MM.1S (cell line): Measurements from ENCODE around the gene CLMP.

Experiments used
- DNase-seq: peaks from one replicate; pipeline ENCODE4 v3.0.0-alpha.2; 2015
- H2AFZ ChIP-seq: fragments of 300-600 bp; sonication (generic); 2 replicates; pipeline ENCODE4 v1.6.0; 2016; ENCODE audit warnings: antibody characterized with exemption, low read length
- H3F3A ChIP-seq: fragments of 300-600 bp; sonication (generic); 2 replicates; pipeline ENCODE4 v1.6.1; 2016; ENCODE audit warnings: mild to moderate bottlenecking, antibody characterized with exemption, low read length, moderate library complexity, mixed read lengths; ENCODE audit not compliant: insufficient read depth
- H3K27ac ChIP-seq: fragments of 300-600 bp; sonication (generic); 2 replicates; pipeline ENCODE4 v1.5.1; 2016; ENCODE audit warnings: mild to moderate bottlenecking, low read length
- H3K27me3 ChIP-seq: fragments of 300-600 bp; sonication (generic); replicated peaks from 2 replicates; pipeline ENCODE4 v1.6.0; 2016; ENCODE audit warnings: low read length; ENCODE audit not compliant: insufficient read depth
- H3K36me3 ChIP-seq: fragments of 300-600 bp; sonication (generic); replicated peaks from 2 replicates; pipeline ENCODE4 v1.6.1; 2016; ENCODE audit warnings: mild to moderate bottlenecking, low read length, mixed read lengths; ENCODE audit not compliant: insufficient read depth
- H3K4me1 ChIP-seq: fragments of 300-600 bp; sonication (generic); 2 replicates; pipeline ENCODE4 v1.6.1; 2016; ENCODE audit warnings: low read length, mixed read lengths
- H3K4me2 ChIP-seq: fragments of 300-600 bp; sonication (generic); 2 replicates; pipeline ENCODE4 v1.6.0; 2016; ENCODE audit warnings: low read depth, low read length
- H3K4me3 ChIP-seq: fragments of 300-600 bp; sonication (generic); 2 replicates; pipeline ENCODE4 v1.5.1; 2016; ENCODE audit warnings: low read length, mixed read lengths
- H3K79me2 ChIP-seq: fragments of 300-600 bp; sonication (generic); 2 replicates; pipeline ENCODE4 v1.6.1; 2016; ENCODE audit warnings: mixed run types, low read length, mixed read lengths
- H3K9ac ChIP-seq: fragments of 300-600 bp; sonication (generic); 2 replicates; pipeline ENCODE4 v1.6.1; 2016; ENCODE audit warnings: low read length, mixed read lengths
- H3K9me2 ChIP-seq: fragments of 300-600 bp; sonication (generic); replicated peaks from 2 replicates; pipeline ENCODE4 v1.6.1; 2016; ENCODE audit warnings: mild to moderate bottlenecking, low read length, mixed read lengths; ENCODE audit not compliant: insufficient read depth
- H3K9me3 ChIP-seq: fragments of 300-600 bp; sonication (generic); replicated peaks from 2 replicates; pipeline ENCODE4 v1.6.1; 2016; ENCODE audit warnings: mild to moderate bottlenecking, low read length, mixed read lengths; ENCODE audit not compliant: insufficient read depth
- H4K20me1 ChIP-seq: fragments of 300-600 bp; sonication (generic); 2 replicates; pipeline ENCODE4 v1.6.1; 2016; ENCODE audit warnings: mild to moderate bottlenecking, low read length, moderate library complexity, mixed read lengths; ENCODE audit not compliant: insufficient read depth
- CTCF ChIP-seq: fragments of 300-600 bp; sonication (generic); IDR thresholded peaks from 2 replicates; pipeline ENCODE4 v1.5.1; 2016; ENCODE audit warnings: antibody characterized with exemption, low read length, mixed read lengths
- EZH2 ChIP-seq: fragments of 300-600 bp; sonication (generic); optimal IDR thresholded peaks from 2 replicates; pipeline ENCODE3; 2017; ENCODE audit warnings: low read depth, mild to moderate bottlenecking, antibody characterized with exemption, low read length, mixed read lengths
- EZH2phosphoT487 ChIP-seq: fragments of 300-600 bp; sonication (generic); IDR thresholded peaks from 2 replicates; pipeline ENCODE4 v1.6.1; 2018; ENCODE audit warnings: antibody characterized with exemption, low read length

The CLMP gene

GRCh38 chr11:123030517-123030916 is 164.5 kb downstream of the CLMP start:
- no peak overlapping the region for H3K4me2 ChIP-seq
- H2AFZ ChIP-seq = no peak overlapping the region
- no peak overlapping the region for H3K4me3 ChIP-seq
- no peaks in the 10 kb centered on the region for H4K20me1 ChIP-seq
- H3K4me1 ChIP-seq = no peaks in the 10 kb centered on the region
- DNase-seq = no peak
- H3K36me3 ChIP-seq = no peaks in the 10 kb centered on the region
- H3K79me2 ChIP-seq = no peaks in the 10 kb centered on the region
- H3K9me3 ChIP-seq = no peaks in the 10 kb centered on the region
- TF ChIP-seq EZH2phosphoT487 (no peak), EZH2 (no peak), CTCF (no peak)
- H3F3A ChIP-seq = no peaks in the 10 kb centered on the region
- H3K9ac ChIP-seq = no peak overlapping the region
- H3K27me3 ChIP-seq = no peaks in the 10 kb centered on the region
- H3K9me2 ChIP-seq = no peaks in the 10 kb centered on the region
- no peak overlapping the region for H3K27ac ChIP-seq

GRCh38 chr11:123020968-123021367 is 174.1 kb downstream of the CLMP start:
- peak; percentile 77 for TF ChIP-seq CTCF
- no peak for TF ChIP-seq EZH2phosphoT487
- TF ChIP-seq EZH2 = no peak
- Histone ChIP-seq H3K9me3 (no peaks in the 10 kb centered on the region), H3K4me2 (no peak overlapping the region), H3K4me1 (no peaks in the 10 kb centered on the region), H3K4me3 (no peak overlapping the region), H3K27ac (no peak overlapping the region), H3K27me3 (no peaks in the 10 kb centered on the region), H3F3A (no peaks in the 10 kb centered on the region), H4K20me1 (no peaks in the 10 kb centered on the region), H3K36me3 (no peaks in the 10 kb centered on the region), H3K79me2 (no peaks in the 10 kb centered on the region), H3K9me2 (no peaks in the 10 kb centered on the region), H3K9ac (no peak overlapping the region), H2AFZ (no peak overlapping the region)
- DNase-seq = peak; percentile 69
